SW480 (cell line): ENCODE data around the gene IGFBP6.

ENCODE experiments used
- DNase-seq: peaks from one replicate; pipeline ENCODE4 v3.0.0-alpha.2; 2016; ENCODE audit warnings: low spot score

Gene IGFBP6

GRCh38 chr12:53059434-53060063 is 37.9 kb upstream of the IGFBP6 start:
- no peak for DNase-seq

GRCh38 chr12:53060064-53060720 is 37.3 kb upstream of the IGFBP6 start:
- no peak for DNase-seq

GRCh38 chr12:53060721-53061276 is 36.7 kb upstream of the IGFBP6 start:
- DNase-seq, result no peak

GRCh38 chr12:53061404-53062010 is 36.0 kb upstream of the IGFBP6 start:
- DNase-seq, result peak; percentile 49

GRCh38 chr12:53062011-53062961 is 35.2 kb upstream of the IGFBP6 start:
- DNase-seq, result no peak

GRCh38 chr12:53062977-53063707 is 34.3 kb upstream of the IGFBP6 start:
- DNase-seq, result no peak

GRCh38 chr12:53063708-53064612 is 33.5 kb upstream of the IGFBP6 start:
- DNase-seq, result no peak

GRCh38 chr12:53064613-53065436 is 32.6 kb upstream of the IGFBP6 start:
- no peak for DNase-seq

GRCh38 chr12:53065470-53065869 is 32.0 kb upstream of the IGFBP6 start:
- no peak for DNase-seq

GRCh38 chr12:53065975-53066931 is 31.2 kb upstream of the IGFBP6 start:
- peak; percentile 78 for DNase-seq

GRCh38 chr12:53067074-53067992 is 30.1 kb upstream of the IGFBP6 start:
- DNase-seq, result no peak

GRCh38 chr12:53067993-53068770 is 29.3 kb upstream of the IGFBP6 start:
- DNase-seq, result no peak

- DNase-seq, result no peak
These were observed 28.5 kb upstream of the IGFBP6 start for GRCh38 chr12:53068811-53069585.

- no peak for DNase-seq
These were observed 27.7 kb upstream of the IGFBP6 start for GRCh38 chr12:53069621-53070410.
